IMR-90 (cell line): ENCODE measurements around the gene NBEA. TPM values are rescaled to one million over a fixed set of nuclear protein-coding genes. Genes with fewer than 3 reads are reported as not detected.

Experiments used
- ATAC-seq: fragments of 200-7000 bp; cut with Tn5 transposase; 2 replicates; pipeline ENCODE4 v1.9.1; 2020; ENCODE audit warnings: low read depth, mild to moderate bottlenecking, moderate library complexity
- BruUV-seq: library from RNA; stranded (reverse); fragments of 400-500 nt; replicated peaks from 2 replicates; lab custom pipeline; 2021; lab: Mats Ljungman, UMichigan
- CTCF ChIA-PET: fragments of 300-600 bp; formaldehyde crosslinking; extraction: SDS; loops from one replicate; lab custom pipeline; 2021; ENCODE audit warnings: antibody characterized with exemption; lab: Yijun Ruan, JAX
- POLR2A ChIA-PET: fragments of 300-600 bp; sonication (Branson Sonifier 250); formaldehyde crosslinking; loops from one replicate; lab custom pipeline; 2022; ENCODE audit warnings: antibody characterized with exemption; ENCODE audit not compliant: unreplicated experiment; lab: Charles Lee
- DNase-seq: peaks from one replicate; pipeline ENCODE4 v3.0.0; 2013
- H2AFZ ChIP-seq: replicated peaks from 2 replicates; pipeline ENCODE3; 2013; ENCODE audit warnings: low read length, mild to moderate bottlenecking; ENCODE audit not compliant: poor library complexity
- H2AK5ac ChIP-seq: 2 replicates; pipeline ENCODE4 v1.6.1; 2013; ENCODE audit warnings: low read depth, low read length, inconsistent platforms
- H2AK9ac ChIP-seq: replicated peaks from 2 replicates; pipeline ENCODE3; 2013; ENCODE audit warnings: mild to moderate bottlenecking, low read depth, low read length, moderate library complexity; ENCODE audit not compliant: poor library complexity
- H2BK120ac ChIP-seq: 2 replicates; pipeline ENCODE4 v1.6.1; 2013; ENCODE audit warnings: low read depth, low read length, inconsistent platforms
- H2BK15ac ChIP-seq: 3 replicates; pipeline ENCODE4 v1.6.1; 2013; ENCODE audit warnings: low read depth, low read length, inconsistent platforms
- H2BK20ac ChIP-seq: 2 replicates; pipeline ENCODE4 v1.6.1; 2013; ENCODE audit warnings: low read depth, mild to moderate bottlenecking, inconsistent platforms, low read length, moderate library complexity
- H2BK5ac ChIP-seq: 2 replicates; pipeline ENCODE4 v1.6.1; 2013; ENCODE audit warnings: mild to moderate bottlenecking, low read depth, low read length, inconsistent platforms; ENCODE audit not compliant: poor library complexity, severe bottlenecking
- H3K14ac ChIP-seq: replicated peaks from 2 replicates; pipeline ENCODE4 v1.6.1; 2013; ENCODE audit warnings: low read depth, low read length, inconsistent platforms
- H3K18ac ChIP-seq: 2 replicates; pipeline ENCODE4 v1.6.1; 2013; ENCODE audit warnings: low read depth, low read length, control low read depth
- H3K23ac ChIP-seq: 2 replicates; pipeline ENCODE4 v1.6.1; 2013; ENCODE audit warnings: low read depth, low read length, inconsistent platforms
- H3K27ac ChIP-seq: 2 replicates; pipeline ENCODE4 v1.5.1; 2013; ENCODE audit warnings: mild to moderate bottlenecking, control low read depth, low read length; ENCODE audit not compliant: insufficient read depth
- H3K27me3 ChIP-seq: 2 replicates; pipeline ENCODE4 v1.6.1; 2013; ENCODE audit warnings: low read length; ENCODE audit not compliant: control insufficient read depth, insufficient read depth
- H3K36me3 ChIP-seq: 2 replicates; pipeline ENCODE4 v1.6.1; 2013; ENCODE audit warnings: low read length, mixed read lengths; ENCODE audit not compliant: control insufficient read depth, insufficient read depth
- H3K4ac ChIP-seq: 2 replicates; pipeline ENCODE4 v1.6.1; 2013; ENCODE audit warnings: low read depth, low read length, inconsistent platforms
- H3K4me1 ChIP-seq: 2 replicates; pipeline ENCODE4 v1.6.1; 2013; ENCODE audit warnings: low read length, mixed read lengths; ENCODE audit not compliant: control insufficient read depth, insufficient read depth
- H3K4me2 ChIP-seq: 2 replicates; pipeline ENCODE4 v1.6.1; 2013; ENCODE audit warnings: low read depth, mild to moderate bottlenecking, control low read depth, low read length, moderate library complexity
- H3K4me3 ChIP-seq: 2 replicates; pipeline ENCODE4 v1.5.1; 2013; ENCODE audit warnings: low read depth, mild to moderate bottlenecking, control low read depth, low read length, moderate library complexity; ENCODE audit not compliant: insufficient read depth
- H3K56ac ChIP-seq: 2 replicates; pipeline ENCODE4 v1.6.1; 2013; ENCODE audit warnings: low read length, inconsistent platforms; ENCODE audit not compliant: insufficient read depth; ENCODE audit errors: extremely low read depth
- H3K79me1 ChIP-seq, 2 experiments: 2 replicates each; pipeline ENCODE4 v1.6.1; 2013; ENCODE audit warnings: low read length in 2 of 2, inconsistent platforms in 1 of 2, low read depth in 1 of 2
- H3K9ac ChIP-seq: 2 replicates; pipeline ENCODE4 v1.6.1; 2013; ENCODE audit warnings: low read depth, low read length, control low read depth
- H3K9me1 ChIP-seq: 2 replicates; pipeline ENCODE4 v1.6.1; 2013; ENCODE audit warnings: low read length, inconsistent platforms; ENCODE audit not compliant: insufficient read depth
- H3K9me3 ChIP-seq: 2 replicates; pipeline ENCODE4 v1.6.1; 2013; ENCODE audit warnings: low read length; ENCODE audit not compliant: control insufficient read depth, insufficient read depth
- H4K20me1 ChIP-seq: 2 replicates; pipeline ENCODE4 v1.6.1; 2013; ENCODE audit warnings: low read length, inconsistent platforms; ENCODE audit not compliant: insufficient read depth
- H4K5ac ChIP-seq: 2 replicates; pipeline ENCODE4 v1.6.1; 2013; ENCODE audit warnings: mild to moderate bottlenecking, low read depth, low read length, control low read depth
- H4K8ac ChIP-seq, 2 experiments: 2 replicates each; pipeline ENCODE4 v1.6.1; 2013; ENCODE audit warnings: low read depth in 2 of 2, low read length in 2 of 2, control low read depth in 1 of 2, inconsistent platforms in 1 of 2
- H4K91ac ChIP-seq: 2 replicates; pipeline ENCODE4 v1.6.1; 2013; ENCODE audit warnings: low read depth, low read length, inconsistent platforms; ENCODE audit not compliant: insufficient read depth
- BHLHE40 ChIP-seq: fragments of 150-350 bp; IDR thresholded peaks from 2 replicates; pipeline ENCODE4 v1.6.1; 2016; ENCODE audit warnings: mild to moderate bottlenecking, low read depth, low read length
- CEBPB ChIP-seq: IDR thresholded peaks from 2 replicates; pipeline ENCODE4 v1.6.1; 2012; ENCODE audit warnings: low read depth, low read length, improper control_type of control experiment
- CHD1 ChIP-seq: IDR thresholded peaks from 2 replicates; pipeline ENCODE4 v1.6.1; 2012; ENCODE audit warnings: low read depth, low read length, improper control_type of control experiment
- CTCF ChIP-seq: conservative IDR thresholded peaks from 2 replicates; pipeline ENCODE4 v1.5.1; 2012; ENCODE audit warnings: mild to moderate bottlenecking, low read depth, low read length, improper control_type of control experiment
- FOS ChIP-seq: fragments of 150-350 bp; IDR thresholded peaks from 2 replicates; pipeline ENCODE4 v1.6.1; 2016; ENCODE audit warnings: low read depth, low read length
- RCOR1 ChIP-seq: IDR thresholded peaks from 2 replicates; pipeline ENCODE4 v1.6.1; 2012; ENCODE audit warnings: mild to moderate bottlenecking, low read length, improper control_type of control experiment; ENCODE audit not compliant: insufficient replicate concordance
- RFX5 ChIP-seq: IDR thresholded peaks from 2 replicates; pipeline ENCODE4 v1.8.0; 2012; ENCODE audit warnings: low read depth, mild to moderate bottlenecking, low read length, moderate library complexity
- SMC3 ChIP-seq: fragments of 150-350 bp; IDR thresholded peaks from 2 replicates; pipeline ENCODE4 v1.6.1; 2016; ENCODE audit warnings: low read depth, mild to moderate bottlenecking, antibody characterized with exemption, low read length, moderate library complexity
- WGBS, 2 experiments: methylation state at CpG; one replicate each; pipeline versions ENCODE4 v1.1.5 to v1.1.7; 2013; ENCODE audit warnings: missing lambda C conversion rate in 2 of 2; ENCODE audit not compliant: insufficient read length in 1 of 2; ENCODE audit errors: extremely low coverage in 2 of 2; 5-methylcytosine and 5-hydroxymethylcytosine counted together
- dilution Hi-C: fragments of 300-500 bp; cut with HindIII; formaldehyde crosslinking; loops from one replicate; pipeline ENCODE4 v1.14.3; 2018; ENCODE audit warnings: low sequenced_read_pairs; ENCODE audit not compliant: unreplicated experiment
- in situ Hi-C: fragments of 300-500 bp; cut with MboI; formaldehyde crosslinking; loops from 3 replicates; pipeline ENCODE4 v1.14.3; 2019; ENCODE audit warnings: low sequenced_read_pairs, inconsistent platforms, mixed read lengths
- intact Hi-C: fragments of 100-400 bp; cut with micrococcal nuclease; formaldehyde crosslinking; loops from 2 replicates; pipeline ENCODE4 v1.10.0; 2022
- polyA plus RNA-seq, 3 experiments: library from polyadenylated mRNA; depleted of rRNA; stranded (reverse); fragments of >200 nt; gene quantifications; 2 replicates each; pipeline ENCODE4 v1.2.3, GENCODE V29; 2012; ENCODE audit warnings: low replicate concordance in 1 of 3
- total RNA-seq: library from RNA; depleted of rRNA; stranded (reverse); fragments of >200 nt; gene quantifications from 2 replicates; pipeline ENCODE4 v1.2.3, GENCODE V29; 2012

Gene NBEA
- total and polyA plus RNA-seq, 2 of the 4 experiments (the other 2 are of a cell fraction), result 0.82 to 2.2 TPM

DNA sequence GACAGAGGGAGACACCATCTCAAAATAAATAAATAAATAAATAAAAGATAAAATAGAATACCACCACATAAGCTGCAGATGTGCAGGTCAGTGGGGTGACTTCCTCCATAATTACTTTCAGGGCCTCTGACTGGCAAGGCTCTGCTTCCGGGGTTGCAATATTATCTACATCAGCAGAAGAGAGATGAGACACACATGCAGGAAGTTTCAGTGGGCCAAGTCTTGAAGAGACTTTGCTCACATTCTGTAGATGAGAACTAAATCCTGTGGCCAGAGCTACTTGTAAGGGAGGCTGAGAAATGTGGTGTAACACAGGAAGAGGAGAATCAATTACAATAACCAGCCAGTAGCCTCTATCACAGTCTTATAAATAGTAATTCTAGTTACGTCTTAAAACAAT is 624.3 kb downstream of the NBEA start:
- WGBS, 2 experiments, result no CpG with 5 or more reads among the region's 2 CpGs
- H3K14ac ChIP-seq, result no peak overlapping the region
- intact Hi-C loops, result no loop called here
- POLR2A ChIA-PET, result no interaction called here
- H2AFZ ChIP-seq, result no peak overlapping the region
- no peak overlapping the region for H3K4me3 ChIP-seq
- in situ Hi-C loops, result no loop called here
- no peak overlapping the region for H3K9ac ChIP-seq
- no peak overlapping the region for H4K5ac ChIP-seq
- no peak overlapping the region for H4K91ac ChIP-seq
- H2BK20ac ChIP-seq, result no peak overlapping the region
- CTCF ChIA-PET, result no interaction called here
- H2BK5ac ChIP-seq, result no peak overlapping the region
- no TSS peak for BruUV-seq
- DNase-seq (no peak), ATAC-seq (no peak)
- no peaks in the 10 kb centered on the region for H3K9me1 ChIP-seq
- H3K18ac ChIP-seq, result no peak overlapping the region
- no peaks in the 10 kb centered on the region for H3K79me1 ChIP-seq
- H3K23ac ChIP-seq, result no peak overlapping the region
- H2BK120ac ChIP-seq, result no peak overlapping the region
- no peak overlapping the region for H4K8ac ChIP-seq
- no peaks in the 10 kb centered on the region for H4K20me1 ChIP-seq
- H3K4ac ChIP-seq, result no peak overlapping the region
- no peaks in the 10 kb centered on the region for H3K9me3 ChIP-seq
- H3K56ac ChIP-seq, result no peak overlapping the region
- TF ChIP-seq CEBPB, result no peak
- no peak for TF ChIP-seq FOS
- no peak for TF ChIP-seq RCOR1
- TF ChIP-seq CTCF, result no peak
- no peak for TF ChIP-seq SMC3
- no peak for TF ChIP-seq BHLHE40
- TF ChIP-seq RFX5, result no peak
- no peak for TF ChIP-seq CHD1
- H3K36me3 ChIP-seq, result no peaks in the 10 kb centered on the region
- no peaks in the 10 kb centered on the region for H3K4me1 ChIP-seq
- no peak overlapping the region for H3K4me2 ChIP-seq
- H3K27me3 ChIP-seq, result no peaks in the 10 kb centered on the region
- H3K27ac ChIP-seq, result no peak overlapping the region
- dilution Hi-C loops, result no loop called here
- no peak overlapping the region for H2AK9ac ChIP-seq
- H2AK5ac ChIP-seq, result no peak overlapping the region
- no peak overlapping the region for H2BK15ac ChIP-seq
